Metanephros (tissue), 2 donors: Measurements from ENCODE around the gene VPS37D. TPM values are rescaled to one million over a fixed set of nuclear protein-coding genes. Genes with fewer than 3 reads are reported as not detected.

Experiments
- small RNA-seq: library from RNA; depleted of rRNA; stranded (forward); fragments of <200 nt; gene quantifications from one replicate; pipeline ENCODE3, GENCODE V24; 2014; ENCODE audit warnings: low replicate concordance
- total RNA-seq: library from RNA; depleted of rRNA; stranded (reverse); fragments of >200 nt; gene quantifications from one replicate; pipeline ENCODE4 v1.2.3, GENCODE V29; 2014

The VPS37D gene, protein sequence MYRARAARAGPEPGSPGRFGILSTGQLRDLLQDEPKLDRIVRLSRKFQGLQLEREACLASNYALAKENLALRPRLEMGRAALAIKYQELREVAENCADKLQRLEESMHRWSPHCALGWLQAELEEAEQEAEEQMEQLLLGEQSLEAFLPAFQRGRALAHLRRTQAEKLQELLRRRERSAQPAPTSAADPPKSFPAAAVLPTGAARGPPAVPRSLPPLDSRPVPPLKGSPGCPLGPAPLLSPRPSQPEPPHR
- 18.6 TPM for total RNA-seq

GRCh38 chr7:73667344-73668102 lies at the start of gene VPS37D:
Gene VPS37D, plus strand, starts transcription at chr7:73667831. Its CDS starts 128 bp downstream, at chr7:73667959.

DNA sequence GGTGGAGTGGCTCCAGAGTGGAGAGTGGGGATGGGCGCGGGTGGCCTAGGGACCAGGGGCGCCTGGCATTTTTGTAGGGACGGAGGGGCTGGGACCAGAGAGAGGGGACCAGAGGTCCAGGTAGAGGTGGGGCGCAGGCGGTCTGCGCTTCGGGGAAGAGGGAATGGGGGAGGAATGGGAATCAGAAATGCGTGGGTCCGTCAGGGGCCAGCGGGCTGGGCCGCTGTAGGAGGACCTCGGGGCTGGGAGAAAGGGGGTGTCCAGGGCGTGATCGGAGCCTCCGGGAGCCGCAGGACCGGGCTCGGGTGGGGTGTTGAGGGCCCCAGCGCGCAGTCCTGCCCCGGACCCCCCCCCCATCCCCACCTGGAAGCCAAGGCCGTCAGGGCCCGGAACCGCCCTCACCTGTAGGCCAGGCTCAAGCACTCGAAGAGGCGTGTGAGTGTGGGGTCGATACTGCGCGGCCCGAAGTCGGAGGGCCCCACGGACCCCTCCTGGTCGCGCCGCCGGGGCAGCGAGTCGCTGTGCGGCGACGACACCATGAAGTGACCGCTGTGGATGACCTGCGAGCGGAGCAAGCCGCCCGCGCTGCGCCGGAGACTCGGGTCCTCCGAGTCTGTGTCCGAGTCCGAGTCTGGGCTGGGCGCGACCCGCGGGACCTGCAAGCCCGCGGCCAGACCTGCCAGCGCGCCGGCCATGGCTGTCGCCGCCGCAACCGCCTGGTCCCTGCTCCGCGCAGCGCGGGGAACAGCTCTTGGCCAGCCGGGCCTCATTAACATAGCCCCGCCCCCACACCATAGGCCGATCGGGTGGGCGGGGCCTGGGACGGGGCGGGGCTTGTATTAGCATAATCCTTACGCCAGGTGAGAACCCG lies 43.6 kb upstream of the VPS37D start, which contains the start of gene MLXIPL:
MLXIPL (minus strand) TSS at position 725 of the 871 bp plus-strand sequence; CDS start at position 695, 30 bp downstream.

GRCh38 chr7:73683056-73683787 lies 15.6 kb downstream of the VPS37D start, which contains the start of the genes BUD23 and DNAJC30:
Gene BUD23, plus strand, starts transcription at chr7:73683597. Its CDS starts 29 bp downstream, at chr7:73683626.
Gene DNAJC30, minus strand, starts transcription at chr7:73683453. Its CDS starts 30 bp downstream, at chr7:73683423.

GRCh38 chr7:73718905-73719805 lies 51.5 kb downstream of the VPS37D start, which contains the start of gene STX1A:
Gene STX1A, minus strand, starts transcription at chr7:73719669. Its CDS starts 38 bp downstream, at chr7:73719631.

Small RNA genes within 50 kb of the gene (small RNA-seq; reads per million reads assigned to genes)
- gene MIR4284 = 0.07 reads per million

Other genes starting within 250 kb of the VPS37D start
- 2.7 TPM for gene FZD9, start 234.1 kb upstream of the VPS37D start, total RNA-seq
- 44.6 TPM for gene BAZ1B, start 145.5 kb upstream of the VPS37D start, total RNA-seq
- gene BCL7B, start 110.1 kb upstream of the VPS37D start, total RNA-seq = 15.2 TPM
- gene TBL2, start 89.3 kb upstream of the VPS37D start, total RNA-seq = 40.6 TPM
- gene MLXIPL, start 43.3 kb upstream of the VPS37D start, total RNA-seq = 9.3 TPM
- gene DNAJC30, start 15.6 kb downstream of the VPS37D start, total RNA-seq = 7.5 TPM
- gene BUD23, start 15.8 kb downstream of the VPS37D start, total RNA-seq = 42.8 TPM
- 12.7 TPM for gene STX1A, start 51.8 kb downstream of the VPS37D start, total RNA-seq
- gene ABHD11, start 71.0 kb downstream of the VPS37D start, total RNA-seq = 38.5 TPM
- 79.3 TPM for gene CLDN3, start 102.4 kb downstream of the VPS37D start, total RNA-seq
- gene CLDN4, start 163.2 kb downstream of the VPS37D start, total RNA-seq = 132 TPM
- 19.3 TPM for gene METTL27, start 174.7 kb downstream of the VPS37D start, total RNA-seq
- not detected for gene TMEM270, start 193.3 kb downstream of the VPS37D start, total RNA-seq